Duodenal mucosa (tissue), 2 donors: ENCODE measurements around the gene CALR.
"Not testable (repeated sequence)": the region's sequence is repeated elsewhere in the genome, so short reads cannot be mapped to it uniquely, and the experiment has no call there.

Source experiments
- H3K27ac ChIP-seq: one replicate; pipeline ENCODE4 v1.7.0; 2013; ENCODE audit warnings: low read depth, low read length
- H3K27me3 ChIP-seq, 2 donors: one replicate each; pipeline ENCODE4 v1.7.0; 2013; ENCODE audit warnings: low read length in 2 of 2, control low read depth in 1 of 2; ENCODE audit not compliant: insufficient read depth in 2 of 2, control insufficient read depth in 1 of 2
- H3K36me3 ChIP-seq, 2 donors: one replicate each; pipeline ENCODE4 v1.7.0; 2013; ENCODE audit warnings: low read length in 2 of 2, control low read depth in 1 of 2; ENCODE audit not compliant: insufficient read depth in 2 of 2, control insufficient read depth in 1 of 2
- H3K4me1 ChIP-seq, 2 donors: one replicate each; pipeline ENCODE4 v1.7.0; 2013; ENCODE audit warnings: low read length in 2 of 2, control low read depth in 1 of 2; ENCODE audit not compliant: insufficient read depth in 2 of 2, control insufficient read depth in 1 of 2
- H3K4me3 ChIP-seq, 2 donors: one replicate each; pipeline ENCODE4 v1.7.0; 2013; ENCODE audit warnings: low read length in 2 of 2, low read depth in 1 of 2
- H3K9ac ChIP-seq, 2 donors: one replicate each; pipeline ENCODE4 v1.7.0; 2013; ENCODE audit warnings: low read length in 2 of 2, low read depth in 1 of 2
- H3K9me3 ChIP-seq, 2 donors: one replicate each; pipeline ENCODE4 v1.7.0; 2013; ENCODE audit warnings: low read length in 2 of 2, control low read depth in 1 of 2; ENCODE audit not compliant: control insufficient read depth in 1 of 2

The CALR gene

GRCh38 chr19:12937927-12938778 is at the start of gene CALR:
TSS of gene CALR (plus strand) at chr19:12938609. CDS start at chr19:12938680, 71 bp downstream.
- peak within 1 kb of the TSS; percentile 83 for H3K27ac ChIP-seq
- peaks cover 13 to 34% of the 10 kb centered on the region in 2 donors for H3K36me3 ChIP-seq
- no peaks in the 10 kb centered on the region for H3K27me3 ChIP-seq
- peak within 1 kb of the TSS; percentile 84 to 94 for H3K9ac ChIP-seq
- H3K9me3 ChIP-seq = no peaks in the 10 kb centered on the region
- peaks cover 31 to 52% of the 10 kb centered on the region in 2 donors for H3K4me1 ChIP-seq
- H3K4me3 ChIP-seq = peak within 1 kb of the TSS; percentile 94 to 97

- H3K9me3 ChIP-seq, H3K27ac ChIP-seq, H3K27me3 ChIP-seq: not testable (repeated sequence)
- H3K4me1 ChIP-seq = peaks cover 12 to 17% of the 10 kb centered on the region in 2 donors
- H3K4me3 ChIP-seq = peak overlapping the region; percentile 70 to 99
- H3K36me3 ChIP-seq = peaks cover 0 to 17% of the 10 kb centered on the region in 2 donors
- H3K9ac ChIP-seq = peak overlapping the region in 1 of 2 donors; percentile 2
Measured at GRCh38 chr19:12890299-12890786, 48.1 kb upstream of the CALR start.

- H3K27me3 ChIP-seq = no peaks in the 10 kb centered on the region
- H3K4me3 ChIP-seq = peak within 1 kb of the TSS; percentile 99
- H3K27ac ChIP-seq = peak within 1 kb of the TSS; percentile 32
- H3K36me3 ChIP-seq = peaks cover 2 to 17% of the 10 kb centered on the region in 2 donors
- H3K9ac ChIP-seq = peak within 1 kb of the TSS; percentile 86 to 87
- peaks cover 12 to 14% of the 10 kb centered on the region in 2 donors for H3K4me1 ChIP-seq
- H3K9me3 ChIP-seq = no peaks in the 10 kb centered on the region
Measured at GRCh38 chr19:12890787-12891552, 47.4 kb upstream of the CALR start, which contains the start of gene GCDH. TSS of gene GCDH (plus strand) at chr19:12891160. CDS start at chr19:12891305, 145 bp downstream.

GRCh38 chr19:12891553-12892021 is 46.8 kb upstream of the CALR start:
- Histone ChIP-seq H3K9me3 (no peaks in the 10 kb centered on the region), H3K4me3 (peak overlapping the region; percentile 99), H3K27me3 (no peaks in the 10 kb centered on the region), H3K27ac (no peak overlapping the region), H3K9ac (peak overlapping the region; percentile 86 to 87), H3K36me3 (peaks cover 7 to 17% of the 10 kb centered on the region in 2 donors), H3K4me1 (peaks cover 12 to 14% of the 10 kb centered on the region in 2 donors)

GRCh38 chr19:12893582-12893981 is 44.8 kb upstream of the CALR start:
- no peak overlapping the region for H3K9ac ChIP-seq
- no peak overlapping the region for H3K4me3 ChIP-seq
- no peak overlapping the region for H3K27ac ChIP-seq
- no peaks in the 10 kb centered on the region for H3K27me3 ChIP-seq
- H3K4me1 ChIP-seq = peaks cover 12 to 14% of the 10 kb centered on the region in 2 donors
- H3K9me3 ChIP-seq = no peaks in the 10 kb centered on the region
- H3K36me3 ChIP-seq = peaks cover 7 to 32% of the 10 kb centered on the region in 2 donors

- no peaks in the 10 kb centered on the region for H3K9me3 ChIP-seq
- H3K4me1 ChIP-seq = peaks cover 6 to 7% of the 10 kb centered on the region in 2 donors
- H3K36me3 ChIP-seq = peaks cover 7 to 32% of the 10 kb centered on the region in 2 donors
- H3K4me3 ChIP-seq = no peak overlapping the region
- H3K9ac ChIP-seq = no peak overlapping the region
- H3K27ac ChIP-seq = no peak overlapping the region
- no peaks in the 10 kb centered on the region for H3K27me3 ChIP-seq
Measured at GRCh38 chr19:12896460-12896859, 41.9 kb upstream of the CALR start.

GRCh38 chr19:12899891-12900518 is 38.4 kb upstream of the CALR start:
- Histone ChIP-seq H3K4me3 (no peak overlapping the region), H3K27ac (no peak overlapping the region)

GRCh38 chr19:12907166-12907565 is 31.2 kb upstream of the CALR start:
- Histone ChIP-seq H3K4me3 (no peak overlapping the region), H3K4me1 (peaks cover 1% of the 10 kb centered on the region in 2 donors), H3K9me3 (no peaks in the 10 kb centered on the region), H3K36me3 (no peaks in the 10 kb centered on the region), H3K27me3 (no peaks in the 10 kb centered on the region), H3K27ac (no peak overlapping the region), H3K9ac (no peak overlapping the region)

More at GRCh38 chr19:12899891-12900518, 38.4 kb upstream of the CALR start:
- no peaks in the 10 kb centered on the region for H3K9me3 ChIP-seq
- H3K36me3 ChIP-seq = peaks cover 7 to 16% of the 10 kb centered on the region in 2 donors
- no peak overlapping the region for H3K9ac ChIP-seq
- no peaks in the 10 kb centered on the region for H3K4me1 ChIP-seq
- H3K27me3 ChIP-seq = no peaks in the 10 kb centered on the region

- Histone ChIP-seq H3K4me3 (no peak overlapping the region), H3K4me1 (peaks cover 12 to 15% of the 10 kb centered on the region in 2 donors), H3K9me3 (no peaks in the 10 kb centered on the region), H3K9ac (peak overlapping the region in 1 of 2 donors; percentile 25), H3K27me3 (no peaks in the 10 kb centered on the region), H3K36me3 (no peaks in the 10 kb centered on the region), H3K27ac (no peak overlapping the region)
Measured at GRCh38 chr19:12912571-12912970, 25.8 kb upstream of the CALR start.
